ENCODE measurements around the gene STARD10.

GRCh38 chr11:72709478-72710238 lies 84.2 kb downstream of the STARD10 start:
- no peak for TF ChIP-seq CTCF (IDR thresholded peaks at IDR 0.05)
- TF ChIP-seq POLR2A (IDR thresholded peaks at IDR 0.05), result no peak

Data from testis (tissue), 2 donors.